K562 (cell line): ENCODE data around the gene PNPLA2. TPM values are rescaled to one million over a fixed set of nuclear protein-coding genes. Genes with fewer than 3 reads are reported as not detected.

Experiments used
- FOXA1 ChIP-seq: fragments of 450-650 bp; IDR thresholded peaks from 2 replicates; pipeline ENCODE4 v1.6.1; 2016; ENCODE audit warnings: mild to moderate bottlenecking, borderline replicate concordance
- FOXK2 ChIP-seq, 2 experiments: fragments of 450-650 bp; IDR thresholded peaks in 1 of 2; conservative IDR thresholded peaks in 1 of 2; 2 replicates each; pipeline ENCODE4 v1.6.1; 2016; ENCODE audit warnings: low read depth in 2 of 2, mild to moderate bottlenecking in 1 of 2
- MAX ChIP-seq: sonication (generic); formaldehyde crosslinking; IDR thresholded peaks from 2 replicates; pipeline ENCODE4 v1.9.0; 2022; ENCODE audit warnings: mild to moderate bottlenecking, missing genetic modification reagents
- NFIC ChIP-seq: fragments of 450-650 bp; IDR thresholded peaks from 2 replicates; pipeline ENCODE4 v1.6.1; 2017; ENCODE audit warnings: mild to moderate bottlenecking, inconsistent platforms
- POU5F1 ChIP-seq: fragments of 150-350 bp; IDR thresholded peaks from 2 replicates; pipeline ENCODE4 v1.6.1; 2014; ENCODE audit warnings: borderline replicate concordance, low read length, low read depth, mild to moderate bottlenecking; ENCODE audit not compliant: partially characterized antibody
- RFX1 ChIP-seq: fragments of 450-650 bp; IDR thresholded peaks from 2 replicates; pipeline ENCODE4 v1.6.1; 2016; ENCODE audit warnings: mild to moderate bottlenecking, moderate library complexity
- USF1 ChIP-seq: sonication (generic); formaldehyde crosslinking; IDR thresholded peaks from 2 replicates; pipeline ENCODE4 v1.9.0; 2022; ENCODE audit warnings: mild to moderate bottlenecking, missing genetic modification reagents
- ZBTB33 ChIP-seq: sonication (generic); formaldehyde crosslinking; IDR thresholded peaks from 2 replicates; pipeline ENCODE4 v1.8.1; 2023; ENCODE audit warnings: mild to moderate bottlenecking, missing genetic modification reagents
- ZKSCAN3 ChIP-seq: fragments of 250-450 bp; sonication (Bioruptor Pico); IDR thresholded peaks from 2 replicates; pipeline ENCODE4 v1.4.0; 2020
- polyA plus RNA-seq, 8 experiments: library from polyadenylated mRNA; depleted of rRNA in 4 of 8; stranded (reverse) in 5 of 8; unstranded in 3 of 8; fragments of >200 nt; fragmentation: Nextera tagmentation in 2 of 8; fragmentation: Illumina TruSeq in 1 of 8; extraction: Ambion mirVana in 2 of 8; extraction: Trizol in 1 of 8; gene quantifications; 2 replicates each; pipeline versions ENCODE4 v1.2.1 to v1.2.3, GENCODE V29; 2011 to 2014; ENCODE audit warnings: inconsistent platforms in 1 of 8, missing spikeins in 1 of 8
- total RNA-seq, 7 experiments: library from RNA; depleted of rRNA in 6 of 7; stranded (reverse); fragments of >200 nt in 6 of 7; fragmentation: Illumina TruSeq in 2 of 7; extraction: Trizol in 2 of 7; gene quantifications; 2 replicates each; pipeline versions ENCODE4 v1.2.1 to v1.2.3, GENCODE V29; 2011 to 2021; ENCODE audit warnings: low replicate concordance in 1 of 7
- TF ChIP-seq, protein P1 (sequence below): fragments of 200-800 bp; sonication (Bioruptor generic); IDR thresholded peaks from 2 replicates; pipeline ENCODE4 v1.6.1; 2017; ENCODE audit warnings: missing genetic modification characterization, missing compliant biosample characterization
- TF ChIP-seq, protein P2 (sequence below): fragments of 250-450 bp; sonication (Bioruptor Pico); IDR thresholded peaks from 2 replicates; pipeline ENCODE4 v1.9.0; 2021; ENCODE audit warnings: mild to moderate bottlenecking, inconsistent platforms
- TF ChIP-seq, protein P3 (sequence below), 3 experiments: fragments of 200-800 bp in 1 of 3; sonication (Bioruptor generic) in 1 of 3; sonication (generic) in 1 of 3; formaldehyde crosslinking in 1 of 3; IDR thresholded peaks; 2 replicates each; pipeline versions ENCODE4 v1.6.1 to v1.8.0; 2016 to 2022; ENCODE audit warnings: mild to moderate bottlenecking in 2 of 3, missing compliant biosample characterization in 2 of 3, missing genetic modification characterization in 2 of 3, missing genetic modification reagents in 1 of 3

PNPLA2 gene
- total and polyA plus RNA-seq, 9 of the 15 experiments (the other 6 are each of a cell fraction or from before 2014, with no cell fraction given): 0.39 to 87.1 (median 8.4) TPM

GRCh38 chr11:844693-845644, 26.3 kb downstream of the PNPLA2 start (continued):
- TF ChIP-seq, protein P1, sequence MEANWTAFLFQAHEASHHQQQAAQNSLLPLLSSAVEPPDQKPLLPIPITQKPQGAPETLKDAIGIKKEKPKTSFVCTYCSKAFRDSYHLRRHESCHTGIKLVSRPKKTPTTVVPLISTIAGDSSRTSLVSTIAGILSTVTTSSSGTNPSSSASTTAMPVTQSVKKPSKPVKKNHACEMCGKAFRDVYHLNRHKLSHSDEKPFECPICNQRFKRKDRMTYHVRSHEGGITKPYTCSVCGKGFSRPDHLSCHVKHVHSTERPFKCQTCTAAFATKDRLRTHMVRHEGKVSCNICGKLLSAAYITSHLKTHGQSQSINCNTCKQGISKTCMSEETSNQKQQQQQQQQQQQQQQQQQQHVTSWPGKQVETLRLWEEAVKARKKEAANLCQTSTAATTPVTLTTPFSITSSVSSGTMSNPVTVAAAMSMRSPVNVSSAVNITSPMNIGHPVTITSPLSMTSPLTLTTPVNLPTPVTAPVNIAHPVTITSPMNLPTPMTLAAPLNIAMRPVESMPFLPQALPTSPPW (CRISPR knock-in tag): peak; percentile 75
- TF ChIP-seq, protein P2, sequence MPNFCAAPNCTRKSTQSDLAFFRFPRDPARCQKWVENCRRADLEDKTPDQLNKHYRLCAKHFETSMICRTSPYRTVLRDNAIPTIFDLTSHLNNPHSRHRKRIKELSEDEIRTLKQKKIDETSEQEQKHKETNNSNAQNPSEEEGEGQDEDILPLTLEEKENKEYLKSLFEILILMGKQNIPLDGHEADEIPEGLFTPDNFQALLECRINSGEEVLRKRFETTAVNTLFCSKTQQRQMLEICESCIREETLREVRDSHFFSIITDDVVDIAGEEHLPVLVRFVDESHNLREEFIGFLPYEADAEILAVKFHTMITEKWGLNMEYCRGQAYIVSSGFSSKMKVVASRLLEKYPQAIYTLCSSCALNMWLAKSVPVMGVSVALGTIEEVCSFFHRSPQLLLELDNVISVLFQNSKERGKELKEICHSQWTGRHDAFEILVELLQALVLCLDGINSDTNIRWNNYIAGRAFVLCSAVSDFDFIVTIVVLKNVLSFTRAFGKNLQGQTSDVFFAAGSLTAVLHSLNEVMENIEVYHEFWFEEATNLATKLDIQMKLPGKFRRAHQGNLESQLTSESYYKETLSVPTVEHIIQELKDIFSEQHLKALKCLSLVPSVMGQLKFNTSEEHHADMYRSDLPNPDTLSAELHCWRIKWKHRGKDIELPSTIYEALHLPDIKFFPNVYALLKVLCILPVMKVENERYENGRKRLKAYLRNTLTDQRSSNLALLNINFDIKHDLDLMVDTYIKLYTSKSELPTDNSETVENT (CRISPR knock-in tag): no peak
- TF ChIP-seq RFX1 (peak; percentile 90), ZKSCAN3 (no peak), NFIC (peak; percentile 74), POU5F1 (no peak), FOXA1 (no peak), FOXK2 (conservative IDR thresholded peaks at IDR 0.05 in 1 of 2, IDR thresholded peaks at IDR 0.05 in 1 of 2; ENCODE audit: low read depth in 2 of 2) (no peak), ZBTB33 (peak; percentile 15; the same call in 1 of the 2 replicates), USF1 (peak; percentile 55), MAX (CRISPR knock-in tag) (0 out of 2 replicates have a peak, but pooled peaks have one; percentile 26)
- TF ChIP-seq, protein P3, sequence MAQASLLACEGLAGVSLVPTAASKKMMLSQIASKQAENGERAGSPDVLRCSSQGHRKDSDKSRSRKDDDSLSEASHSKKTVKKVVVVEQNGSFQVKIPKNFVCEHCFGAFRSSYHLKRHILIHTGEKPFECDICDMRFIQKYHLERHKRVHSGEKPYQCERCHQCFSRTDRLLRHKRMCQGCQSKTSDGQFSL (CRISPR knock-in tag; IDR thresholded peaks at IDR 0.05): peak; percentile 41; the same call in 1 of the 2 replicates
- TF ChIP-seq, protein P3 (tag; IDR thresholded peaks at IDR 0.05): 0 out of 4 replicates have a peak, but pooled peaks of 1 of the 2 experiments have one; percentile 46
